HG03139 (cell line): ENCODE measurements around the gene PPP1R13B.

ENCODE experiments used
- ATAC-seq: cut with Tn5 transposase; IDR thresholded peaks from one replicate; pipeline ENCODE4 v1.9.1; 2021; ENCODE audit not compliant: unreplicated experiment

PPP1R13B gene

GRCh38 chr14:103745424-103745823 lies 102.0 kb downstream of the PPP1R13B start:
- no peak for ATAC-seq

GRCh38 chr14:103744621-103745395 lies 102.6 kb downstream of the PPP1R13B start:
- ATAC-seq: no peak

DNA sequence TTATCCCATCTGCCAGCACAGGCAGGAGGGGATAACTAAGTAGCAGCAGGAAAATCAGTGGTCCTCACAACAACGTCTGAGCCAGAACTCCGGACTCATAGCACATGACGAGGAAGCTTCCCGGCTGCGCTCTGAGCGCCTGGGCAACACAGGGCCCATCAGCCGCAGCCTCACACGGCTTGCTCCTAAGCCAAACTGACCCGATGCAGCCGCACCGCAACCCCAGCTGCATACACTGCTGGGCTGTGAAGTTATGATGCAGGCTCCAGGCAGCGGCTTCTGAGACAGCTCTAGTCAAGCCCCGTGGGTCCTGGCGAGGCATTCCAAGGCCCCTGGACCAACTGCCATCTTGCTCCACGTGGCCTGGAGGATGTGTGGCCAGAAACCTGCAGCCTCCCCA lies 103.7 kb downstream of the PPP1R13B start:
- no peak for ATAC-seq

DNA sequence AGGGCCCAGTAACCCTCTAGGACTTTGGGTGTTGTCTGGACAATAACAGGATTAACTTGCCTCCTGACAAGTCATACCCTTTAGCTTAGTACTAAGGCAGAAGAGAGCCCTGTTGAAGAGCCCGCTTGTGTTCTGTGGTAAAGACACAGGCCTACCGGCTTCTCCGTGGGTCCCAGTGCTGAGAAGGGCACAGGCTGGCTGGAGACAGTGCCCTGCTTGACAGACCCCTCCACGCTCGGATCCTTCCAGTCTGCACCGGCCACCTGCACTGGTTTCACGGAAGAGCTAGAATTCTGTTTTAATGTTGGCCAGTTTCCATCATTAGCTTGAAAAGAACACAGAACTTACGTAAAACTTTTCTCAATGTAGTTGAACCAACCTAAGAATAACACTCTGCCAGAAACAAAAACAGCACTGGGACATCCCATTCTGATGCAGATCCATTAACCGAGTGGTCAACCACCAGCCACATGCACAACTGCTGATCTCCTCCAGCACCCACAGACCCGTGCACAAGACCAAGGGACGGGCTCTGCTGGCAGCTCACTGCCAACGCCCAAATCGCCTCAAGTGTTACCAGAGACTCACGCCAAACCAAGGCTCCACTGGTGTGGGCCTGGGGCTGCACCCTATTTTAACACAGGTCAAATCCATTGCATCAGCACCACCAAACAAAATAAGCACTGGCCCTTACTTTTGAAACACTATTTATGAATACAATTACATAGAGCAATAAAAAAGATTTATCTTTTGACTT lies 104.7 kb downstream of the PPP1R13B start:
- no peak for ATAC-seq

- no peak for ATAC-seq
These were observed 105.5 kb downstream of the PPP1R13B start for GRCh38 chr14:103741876-103742275.

DNA sequence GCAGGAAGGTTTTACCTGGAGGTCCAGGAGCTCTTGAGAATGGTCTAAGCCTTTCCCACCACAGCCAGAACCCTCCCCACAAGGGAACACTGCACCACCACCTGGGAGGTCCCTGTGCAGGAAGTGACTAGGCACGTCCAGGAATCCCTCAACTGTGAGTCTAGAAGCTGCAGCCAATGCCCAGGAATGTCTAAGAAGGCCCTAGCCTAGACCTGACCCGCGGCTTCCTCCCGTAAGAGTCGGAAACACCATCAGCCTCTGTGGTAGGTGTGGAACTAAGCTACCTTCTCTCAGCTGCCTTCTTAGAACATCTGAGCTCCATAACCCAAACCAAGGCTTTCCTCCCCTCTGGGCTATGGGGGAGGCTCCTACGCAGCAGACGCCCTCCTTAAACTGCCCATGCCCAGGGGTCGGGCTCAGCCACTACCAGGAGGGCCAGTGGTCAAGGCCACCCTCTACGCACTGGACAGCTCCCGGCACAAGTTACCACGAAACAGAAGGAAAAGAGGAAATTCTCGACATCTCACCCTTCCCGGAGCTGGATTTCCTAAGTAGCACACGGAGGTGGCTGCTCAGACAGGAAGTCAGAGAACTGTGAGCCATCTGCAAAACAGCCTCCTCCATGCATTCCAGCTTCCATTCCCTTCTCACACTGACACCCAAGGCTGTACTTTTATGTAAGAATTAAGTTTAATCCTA lies 106.2 kb downstream of the PPP1R13B start:
- no peak for ATAC-seq

DNA sequence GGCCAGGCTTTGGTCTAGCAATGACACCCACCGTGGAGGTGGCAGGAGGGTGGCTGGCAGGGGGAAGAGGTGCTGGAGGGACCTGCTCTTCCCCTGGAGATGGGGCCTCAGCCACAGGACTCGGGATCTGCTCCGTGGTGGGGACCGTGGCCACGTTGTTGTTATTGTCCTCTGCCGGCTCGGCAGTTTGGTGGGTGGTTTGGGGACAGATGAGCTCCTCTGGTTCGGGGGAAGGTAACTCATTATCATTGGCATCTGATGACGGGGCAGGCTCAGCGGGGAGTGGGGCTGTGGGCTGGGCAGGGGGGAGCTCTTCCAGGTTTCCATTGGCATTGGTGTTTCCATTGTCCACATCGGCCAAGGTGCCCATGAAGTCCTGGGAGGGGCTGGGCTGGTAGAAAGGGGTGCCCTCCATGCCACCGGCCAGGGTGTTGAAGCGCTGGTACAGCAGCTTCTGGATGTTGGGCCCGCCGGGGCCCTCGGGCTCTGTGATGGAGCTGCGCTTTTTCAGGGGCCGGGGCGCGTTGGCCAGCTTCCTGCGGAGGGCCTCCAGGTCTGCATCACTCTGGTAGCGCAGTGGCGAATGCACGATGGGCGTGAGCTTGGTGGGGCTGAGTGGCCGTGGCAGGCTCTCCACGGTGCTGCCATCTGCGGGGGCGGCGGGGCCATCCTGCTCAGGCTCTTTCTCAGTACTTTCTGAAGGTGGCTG lies 107.4 kb downstream of the PPP1R13B start:
- no peak for ATAC-seq

- ATAC-seq: no peak
These were observed 107.9 kb downstream of the PPP1R13B start for GRCh38 chr14:103739466-103739792.

DNA sequence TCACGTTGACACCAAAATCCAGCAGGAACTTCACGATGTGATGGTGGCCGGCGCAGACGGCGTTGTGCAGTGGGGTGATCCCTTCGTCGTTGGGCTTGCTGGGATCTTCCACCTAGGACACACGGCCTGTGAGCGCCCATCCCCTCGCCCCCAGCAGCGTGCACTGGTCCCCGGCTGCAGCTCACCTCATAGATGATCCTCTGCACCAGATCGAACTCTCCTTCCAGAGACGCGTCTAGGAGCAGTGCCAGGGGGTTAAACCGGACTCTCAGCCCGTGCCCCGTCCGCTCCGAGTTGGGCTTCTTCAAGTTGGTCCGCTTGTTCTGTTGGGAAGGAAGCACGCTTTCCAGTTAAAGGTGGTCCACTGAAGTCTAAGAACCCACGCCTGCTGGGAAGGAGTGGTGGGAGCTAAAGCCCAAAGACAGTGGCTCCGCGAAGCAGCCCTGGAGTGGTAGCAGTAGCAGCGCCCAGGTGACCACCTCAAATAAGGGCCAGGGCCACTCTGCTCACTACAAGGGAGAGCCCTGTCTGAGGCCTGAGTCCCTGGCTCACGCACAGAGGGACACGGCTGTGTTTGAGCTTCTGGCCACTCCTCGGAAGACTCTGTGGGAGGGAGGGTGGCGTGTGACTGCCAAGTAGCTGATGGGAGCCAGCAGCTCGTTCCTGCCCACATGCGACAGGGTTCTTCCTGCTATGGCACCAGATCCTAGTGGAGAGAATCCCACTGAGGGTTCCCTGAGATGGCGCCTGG lies 108.5 kb downstream of the PPP1R13B start:
- ATAC-seq: no peak

GRCh38 chr14:103738166-103738565 lies 109.2 kb downstream of the PPP1R13B start:
- ATAC-seq: no peak

DNA sequence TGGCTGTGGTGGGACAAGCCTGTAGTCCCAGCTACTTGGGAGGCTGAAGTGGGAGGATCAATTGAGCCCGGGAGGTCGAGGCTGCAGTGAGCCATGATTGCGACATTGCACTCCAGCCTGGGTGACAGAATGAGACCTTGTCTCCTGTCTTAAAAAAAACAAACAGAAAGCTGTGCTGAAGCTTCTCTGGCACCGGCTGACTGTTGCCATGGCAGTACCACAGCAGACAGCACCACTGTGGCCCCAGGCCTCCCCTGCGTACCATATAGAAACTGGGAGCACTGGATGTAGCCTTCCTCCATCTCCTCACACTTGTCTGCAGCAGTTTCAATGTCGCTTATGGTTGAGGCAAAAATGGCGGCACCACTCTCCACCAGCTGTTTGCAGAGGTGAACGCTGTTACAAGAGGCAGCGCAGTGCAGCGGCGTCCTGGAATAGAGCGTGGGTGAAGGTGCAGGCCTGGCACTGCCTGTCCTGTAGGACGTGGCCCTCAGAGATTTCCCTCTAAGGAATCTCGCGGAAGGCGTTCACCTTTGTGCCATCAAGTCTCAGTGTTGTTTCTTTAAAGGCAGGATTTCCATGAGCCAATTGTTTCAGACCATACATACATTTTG lies 109.8 kb downstream of the PPP1R13B start:
- ATAC-seq: no peak

DNA sequence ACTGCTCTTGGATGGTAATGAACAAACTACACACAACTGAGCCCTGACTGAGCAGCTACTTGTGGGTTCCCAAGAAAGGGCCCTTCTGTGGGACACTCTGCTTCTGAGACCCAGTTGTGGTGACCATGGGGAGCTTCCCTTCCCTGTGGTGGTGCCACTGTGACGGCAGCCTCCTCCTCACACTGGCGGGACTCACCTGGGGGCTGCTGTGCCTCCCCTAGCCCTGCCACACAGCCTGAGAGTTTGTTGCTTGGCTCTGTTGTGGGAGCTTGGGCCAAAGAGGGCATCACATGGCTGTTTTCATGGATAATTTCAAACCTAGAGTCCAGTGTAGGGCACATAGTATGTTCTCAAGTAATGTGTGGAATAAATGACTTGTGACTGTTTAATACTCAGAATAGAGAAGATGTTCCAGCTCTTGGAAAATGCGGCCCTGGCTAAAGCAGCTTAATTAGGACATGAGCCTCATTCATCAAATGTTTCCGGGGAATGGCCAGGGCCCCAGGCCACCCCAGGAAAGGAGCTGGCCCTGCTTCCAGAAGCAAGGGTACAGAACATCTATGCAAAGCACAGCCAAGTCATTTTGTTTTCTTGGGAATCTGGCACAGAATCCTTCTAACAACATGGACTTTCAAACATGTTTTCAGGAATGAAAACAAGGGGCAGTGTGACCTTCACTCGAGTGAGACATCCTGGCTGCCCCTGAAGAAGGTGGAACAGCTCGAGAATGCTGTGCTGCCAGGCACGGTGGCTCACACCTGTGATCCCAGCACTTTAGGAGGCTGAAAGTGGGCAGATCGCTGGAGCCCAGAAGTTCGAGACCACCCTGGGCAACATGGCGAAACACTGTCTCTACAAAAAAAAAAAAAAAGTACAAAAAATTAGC lies 110.6 kb downstream of the PPP1R13B start:
- ATAC-seq: no peak

DNA sequence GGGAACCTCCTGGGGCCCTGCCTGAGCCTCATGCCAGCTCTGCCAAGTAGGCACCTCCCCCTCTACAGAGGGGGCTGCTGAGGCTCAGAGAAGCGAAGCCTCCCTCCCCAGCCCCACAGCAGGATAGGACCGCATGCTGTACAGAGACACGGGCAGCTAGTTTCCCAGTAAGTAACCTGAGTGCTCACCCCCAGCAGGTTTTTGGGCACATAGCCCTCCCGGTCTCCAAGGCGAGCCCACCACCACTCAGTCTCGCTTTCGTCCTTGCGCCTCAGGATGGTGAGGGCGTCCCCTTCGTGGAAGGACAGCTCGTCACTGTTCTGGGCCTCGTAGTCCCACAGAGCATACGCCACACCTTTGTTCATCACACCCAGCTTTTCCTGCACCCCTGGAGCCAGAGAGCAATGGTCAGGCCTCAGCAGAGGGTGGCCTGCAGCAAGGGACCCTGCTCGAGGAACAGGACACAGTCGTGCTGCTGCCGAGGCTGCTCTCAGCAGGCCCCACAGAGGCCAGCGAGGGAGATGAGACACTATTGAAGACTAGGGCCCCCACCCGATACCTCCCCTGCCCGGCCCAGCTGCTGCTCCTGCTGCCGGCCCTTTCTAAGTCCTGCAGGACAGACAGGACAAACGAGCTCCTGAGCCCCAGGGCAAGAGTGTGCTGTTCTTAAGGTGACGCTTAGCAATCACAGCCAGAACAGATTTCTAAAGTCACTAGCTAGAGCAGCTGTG lies 111.4 kb downstream of the PPP1R13B start:
- no peak for ATAC-seq

GRCh38 chr14:103735439-103735814 lies 111.9 kb downstream of the PPP1R13B start:
- no peak for ATAC-seq

GRCh38 chr14:103735022-103735421 lies 112.4 kb downstream of the PPP1R13B start:
- ATAC-seq: no peak

- no peak for ATAC-seq
These were observed 113.1 kb downstream of the PPP1R13B start for GRCh38 chr14:103734081-103734888.

DNA sequence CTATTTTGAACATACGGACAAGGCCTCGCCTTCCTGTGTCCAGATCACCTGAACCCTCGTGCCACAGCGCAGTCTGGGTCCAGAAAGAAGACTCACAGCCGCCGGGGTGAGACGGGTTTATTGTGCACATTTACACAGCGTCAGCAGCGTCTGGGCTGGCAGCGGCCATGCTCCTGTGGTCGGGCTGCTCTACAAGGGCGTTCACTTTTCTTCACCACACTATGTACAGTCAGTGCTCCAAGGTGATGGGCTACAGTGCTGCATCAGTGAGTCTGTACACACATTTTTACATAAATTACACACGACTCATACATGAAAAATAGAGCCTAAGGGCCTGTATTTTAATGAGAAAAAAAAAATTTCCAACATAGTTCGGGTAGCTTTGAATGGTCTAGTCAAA lies 113.7 kb downstream of the PPP1R13B start:
- no peak for ATAC-seq
